IMR-90 (cell line): ENCODE results near the gene RECK. TPM values are rescaled to one million over a fixed set of nuclear protein-coding genes. Genes with fewer than 3 reads are reported as not detected.

Experiments
- ATAC-seq: fragments of 200-7000 bp; cut with Tn5 transposase; 2 replicates; pipeline ENCODE4 v1.9.1; 2020; ENCODE audit warnings: low read depth, mild to moderate bottlenecking, moderate library complexity
- BruUV-seq: library from RNA; stranded (reverse); fragments of 400-500 nt; replicated peaks from 2 replicates; lab custom pipeline; 2021; lab: Mats Ljungman, UMichigan
- CTCF ChIA-PET: fragments of 300-600 bp; formaldehyde crosslinking; extraction: SDS; loops from one replicate; lab custom pipeline; 2021; ENCODE audit warnings: antibody characterized with exemption; lab: Yijun Ruan, JAX
- POLR2A ChIA-PET: fragments of 300-600 bp; sonication (Branson Sonifier 250); formaldehyde crosslinking; loops from one replicate; lab custom pipeline; 2022; ENCODE audit warnings: antibody characterized with exemption; ENCODE audit not compliant: unreplicated experiment; lab: Charles Lee
- DNase-seq: peaks from one replicate; pipeline ENCODE4 v3.0.0; 2013
- H2AFZ ChIP-seq: replicated peaks from 2 replicates; pipeline ENCODE3; 2013; ENCODE audit warnings: low read length, mild to moderate bottlenecking; ENCODE audit not compliant: poor library complexity
- H2AK5ac ChIP-seq: 2 replicates; pipeline ENCODE4 v1.6.1; 2013; ENCODE audit warnings: low read depth, low read length, inconsistent platforms
- H2AK9ac ChIP-seq: replicated peaks from 2 replicates; pipeline ENCODE3; 2013; ENCODE audit warnings: mild to moderate bottlenecking, low read depth, low read length, moderate library complexity; ENCODE audit not compliant: poor library complexity
- H2BK120ac ChIP-seq: 2 replicates; pipeline ENCODE4 v1.6.1; 2013; ENCODE audit warnings: low read depth, low read length, inconsistent platforms
- H2BK15ac ChIP-seq: 3 replicates; pipeline ENCODE4 v1.6.1; 2013; ENCODE audit warnings: low read depth, low read length, inconsistent platforms
- H2BK20ac ChIP-seq: 2 replicates; pipeline ENCODE4 v1.6.1; 2013; ENCODE audit warnings: low read depth, mild to moderate bottlenecking, inconsistent platforms, low read length, moderate library complexity
- H2BK5ac ChIP-seq: 2 replicates; pipeline ENCODE4 v1.6.1; 2013; ENCODE audit warnings: mild to moderate bottlenecking, low read depth, low read length, inconsistent platforms; ENCODE audit not compliant: poor library complexity, severe bottlenecking
- H3K14ac ChIP-seq: replicated peaks from 2 replicates; pipeline ENCODE4 v1.6.1; 2013; ENCODE audit warnings: low read depth, low read length, inconsistent platforms
- H3K18ac ChIP-seq: 2 replicates; pipeline ENCODE4 v1.6.1; 2013; ENCODE audit warnings: low read depth, low read length, control low read depth
- H3K23ac ChIP-seq: 2 replicates; pipeline ENCODE4 v1.6.1; 2013; ENCODE audit warnings: low read depth, low read length, inconsistent platforms
- H3K27ac ChIP-seq: 2 replicates; pipeline ENCODE4 v1.5.1; 2013; ENCODE audit warnings: mild to moderate bottlenecking, control low read depth, low read length; ENCODE audit not compliant: insufficient read depth
- H3K27me3 ChIP-seq: 2 replicates; pipeline ENCODE4 v1.6.1; 2013; ENCODE audit warnings: low read length; ENCODE audit not compliant: control insufficient read depth, insufficient read depth
- H3K36me3 ChIP-seq: 2 replicates; pipeline ENCODE4 v1.6.1; 2013; ENCODE audit warnings: low read length, mixed read lengths; ENCODE audit not compliant: control insufficient read depth, insufficient read depth
- H3K4ac ChIP-seq: 2 replicates; pipeline ENCODE4 v1.6.1; 2013; ENCODE audit warnings: low read depth, low read length, inconsistent platforms
- H3K4me1 ChIP-seq: 2 replicates; pipeline ENCODE4 v1.6.1; 2013; ENCODE audit warnings: low read length, mixed read lengths; ENCODE audit not compliant: control insufficient read depth, insufficient read depth
- H3K4me2 ChIP-seq: 2 replicates; pipeline ENCODE4 v1.6.1; 2013; ENCODE audit warnings: low read depth, mild to moderate bottlenecking, control low read depth, low read length, moderate library complexity
- H3K4me3 ChIP-seq: 2 replicates; pipeline ENCODE4 v1.5.1; 2013; ENCODE audit warnings: low read depth, mild to moderate bottlenecking, control low read depth, low read length, moderate library complexity; ENCODE audit not compliant: insufficient read depth
- H3K56ac ChIP-seq: 2 replicates; pipeline ENCODE4 v1.6.1; 2013; ENCODE audit warnings: low read length, inconsistent platforms; ENCODE audit not compliant: insufficient read depth; ENCODE audit errors: extremely low read depth
- H3K79me1 ChIP-seq, 2 experiments: 2 replicates each; pipeline ENCODE4 v1.6.1; 2013; ENCODE audit warnings: low read length in 2 of 2, inconsistent platforms in 1 of 2, low read depth in 1 of 2
- H3K9ac ChIP-seq: 2 replicates; pipeline ENCODE4 v1.6.1; 2013; ENCODE audit warnings: low read depth, low read length, control low read depth
- H3K9me1 ChIP-seq: 2 replicates; pipeline ENCODE4 v1.6.1; 2013; ENCODE audit warnings: low read length, inconsistent platforms; ENCODE audit not compliant: insufficient read depth
- H3K9me3 ChIP-seq: 2 replicates; pipeline ENCODE4 v1.6.1; 2013; ENCODE audit warnings: low read length; ENCODE audit not compliant: control insufficient read depth, insufficient read depth
- H4K20me1 ChIP-seq: 2 replicates; pipeline ENCODE4 v1.6.1; 2013; ENCODE audit warnings: low read length, inconsistent platforms; ENCODE audit not compliant: insufficient read depth
- H4K5ac ChIP-seq: 2 replicates; pipeline ENCODE4 v1.6.1; 2013; ENCODE audit warnings: mild to moderate bottlenecking, low read depth, low read length, control low read depth
- H4K8ac ChIP-seq, 2 experiments: 2 replicates each; pipeline ENCODE4 v1.6.1; 2013; ENCODE audit warnings: low read depth in 2 of 2, low read length in 2 of 2, control low read depth in 1 of 2, inconsistent platforms in 1 of 2
- H4K91ac ChIP-seq: 2 replicates; pipeline ENCODE4 v1.6.1; 2013; ENCODE audit warnings: low read depth, low read length, inconsistent platforms; ENCODE audit not compliant: insufficient read depth
- BHLHE40 ChIP-seq: fragments of 150-350 bp; IDR thresholded peaks from 2 replicates; pipeline ENCODE4 v1.6.1; 2016; ENCODE audit warnings: mild to moderate bottlenecking, low read depth, low read length
- CEBPB ChIP-seq: IDR thresholded peaks from 2 replicates; pipeline ENCODE4 v1.6.1; 2012; ENCODE audit warnings: low read depth, low read length, improper control_type of control experiment
- CHD1 ChIP-seq: IDR thresholded peaks from 2 replicates; pipeline ENCODE4 v1.6.1; 2012; ENCODE audit warnings: low read depth, low read length, improper control_type of control experiment
- CTCF ChIP-seq: conservative IDR thresholded peaks from 2 replicates; pipeline ENCODE4 v1.5.1; 2012; ENCODE audit warnings: mild to moderate bottlenecking, low read depth, low read length, improper control_type of control experiment
- ELK1 ChIP-seq: fragments of 150-350 bp; IDR thresholded peaks from 2 replicates; pipeline ENCODE4 v1.6.1; 2016; ENCODE audit warnings: low read depth, mild to moderate bottlenecking, low read length, moderate library complexity, borderline replicate concordance
- FOS ChIP-seq: fragments of 150-350 bp; IDR thresholded peaks from 2 replicates; pipeline ENCODE4 v1.6.1; 2016; ENCODE audit warnings: low read depth, low read length
- MAFK ChIP-seq: IDR thresholded peaks from 2 replicates; pipeline ENCODE4 v1.6.1; 2012; ENCODE audit warnings: low read depth, low read length, improper control_type of control experiment
- MAZ ChIP-seq: IDR thresholded peaks from 2 replicates; pipeline ENCODE4 v1.6.1; 2012; ENCODE audit warnings: low read depth, mild to moderate bottlenecking, low read length, improper control_type of control experiment, moderate library complexity, borderline replicate concordance
- MXI1 ChIP-seq: IDR thresholded peaks from 2 replicates; pipeline ENCODE4 v1.6.1; 2012; ENCODE audit warnings: low read depth, mild to moderate bottlenecking, low read length, moderate library complexity, borderline replicate concordance
- NFE2L2 ChIP-seq: fragments of 150-350 bp; IDR thresholded peaks from 2 replicates; pipeline ENCODE4 v1.6.1; 2016; ENCODE audit warnings: low read depth, mild to moderate bottlenecking, low read length
- POLR2A ChIP-seq: IDR thresholded peaks from 2 replicates; pipeline ENCODE4 v1.6.1; 2012; ENCODE audit warnings: mild to moderate bottlenecking, low read depth, low read length
- RAD21 ChIP-seq: IDR thresholded peaks from 2 replicates; pipeline ENCODE4 v1.6.1; 2012; ENCODE audit warnings: low read length, improper control_type of control experiment
- RCOR1 ChIP-seq: IDR thresholded peaks from 2 replicates; pipeline ENCODE4 v1.6.1; 2012; ENCODE audit warnings: mild to moderate bottlenecking, low read length, improper control_type of control experiment; ENCODE audit not compliant: insufficient replicate concordance
- RFX5 ChIP-seq: IDR thresholded peaks from 2 replicates; pipeline ENCODE4 v1.8.0; 2012; ENCODE audit warnings: low read depth, mild to moderate bottlenecking, low read length, moderate library complexity
- SMC3 ChIP-seq: fragments of 150-350 bp; IDR thresholded peaks from 2 replicates; pipeline ENCODE4 v1.6.1; 2016; ENCODE audit warnings: low read depth, mild to moderate bottlenecking, antibody characterized with exemption, low read length, moderate library complexity
- USF2 ChIP-seq: fragments of 150-350 bp; IDR thresholded peaks from 2 replicates; pipeline ENCODE4 v1.6.1; 2017; ENCODE audit warnings: mild to moderate bottlenecking, antibody characterized with exemption, low read length, low read depth
- WGBS, 2 experiments: methylation state at CpG; one replicate each; pipeline versions ENCODE4 v1.1.5 to v1.1.7; 2013; ENCODE audit warnings: missing lambda C conversion rate in 2 of 2; ENCODE audit not compliant: insufficient read length in 1 of 2; ENCODE audit errors: extremely low coverage in 2 of 2; 5-methylcytosine and 5-hydroxymethylcytosine counted together
- dilution Hi-C: fragments of 300-500 bp; cut with HindIII; formaldehyde crosslinking; loops from one replicate; pipeline ENCODE4 v1.14.3; 2018; ENCODE audit warnings: low sequenced_read_pairs; ENCODE audit not compliant: unreplicated experiment
- in situ Hi-C: fragments of 300-500 bp; cut with MboI; formaldehyde crosslinking; loops from 3 replicates; pipeline ENCODE4 v1.14.3; 2019; ENCODE audit warnings: low sequenced_read_pairs, inconsistent platforms, mixed read lengths
- intact Hi-C: fragments of 100-400 bp; cut with micrococcal nuclease; formaldehyde crosslinking; loops from 2 replicates; pipeline ENCODE4 v1.10.0; 2022
- polyA plus RNA-seq, 3 experiments: library from polyadenylated mRNA; depleted of rRNA; stranded (reverse); fragments of >200 nt; gene quantifications; 2 replicates each; pipeline ENCODE4 v1.2.3, GENCODE V29; 2012; ENCODE audit warnings: low replicate concordance in 1 of 3
- total RNA-seq: library from RNA; depleted of rRNA; stranded (reverse); fragments of >200 nt; gene quantifications from 2 replicates; pipeline ENCODE4 v1.2.3, GENCODE V29; 2012

RECK gene
- total and polyA plus RNA-seq, 2 of the 4 experiments (the other 2 are of a cell fraction): 23.5 to 44.0 TPM

- ChIA-PET CTCF (no interaction called here), POLR2A (no interaction called here)
- H2BK5ac ChIP-seq: no peak overlapping the region
- no peak overlapping the region for H3K14ac ChIP-seq
- intact Hi-C loops (no loop called here), dilution Hi-C loops (no loop called here), in situ Hi-C loops (no loop called here)
- H3K4me2 ChIP-seq: no peak overlapping the region
- no peak overlapping the region for H3K18ac ChIP-seq
- H3K36me3 ChIP-seq: peaks cover 25% of the 10 kb centered on the region
- no peak overlapping the region for H2AK9ac ChIP-seq
- WGBS, 2 experiments: no CpG with 5 or more reads among the region's 6 CpGs
- no peak for ATAC-seq
- H2AFZ ChIP-seq: no peak overlapping the region
- H2AK5ac ChIP-seq: no peak overlapping the region
- H3K4me3 ChIP-seq: no peak overlapping the region
- peaks cover 2% of the 10 kb centered on the region; the same call in 1 of the 2 replicates for H3K9me3 ChIP-seq
- no peak overlapping the region for H4K91ac ChIP-seq
- H3K27me3 ChIP-seq: no peaks in the 10 kb centered on the region
- no peak overlapping the region for H2BK20ac ChIP-seq
- no peak overlapping the region for H2BK15ac ChIP-seq
- H3K79me1 ChIP-seq: peaks cover 0 to 20% of the 10 kb centered on the region in 2 experiments; a peak in 2 of 4 replicates
- H3K4ac ChIP-seq: no peak overlapping the region
- peaks cover 26% of the 10 kb centered on the region for H3K9me1 ChIP-seq
- no peaks in the 10 kb centered on the region for H4K20me1 ChIP-seq
- no peak overlapping the region for H3K56ac ChIP-seq
- H4K8ac ChIP-seq: no peak overlapping the region
- no peak for TF ChIP-seq POLR2A
- TF ChIP-seq CTCF: no peak
- TF ChIP-seq CHD1: no peak
- no peak for TF ChIP-seq RFX5
- TF ChIP-seq ELK1: no peak
- TF ChIP-seq CEBPB: no peak
- TF ChIP-seq NFE2L2: no peak
- no peak for TF ChIP-seq RCOR1
- TF ChIP-seq BHLHE40: no peak
- TF ChIP-seq MAZ: no peak
- no peak for TF ChIP-seq MAFK
- TF ChIP-seq USF2: no peak
- no peak for TF ChIP-seq RAD21
- no peak for TF ChIP-seq MXI1
- TF ChIP-seq FOS: no peak
- no peak for TF ChIP-seq SMC3
- H3K27ac ChIP-seq: no peak overlapping the region
- H3K4me1 ChIP-seq: peaks cover 11% of the 10 kb centered on the region
- no peak overlapping the region for H3K23ac ChIP-seq
- no peak for DNase-seq
- no peak overlapping the region for H3K9ac ChIP-seq
- no peak overlapping the region for H2BK120ac ChIP-seq
- no TSS peak for BruUV-seq
- no peak overlapping the region for H4K5ac ChIP-seq
These were observed 119.4 kb downstream of the RECK start for GRCh38 chr9:36156116-36156515.
